Activated CD4-positive, alpha-beta memory T cell treated with anti-CD3 and anti-CD28 coated beads for 36 hours (primary cell): Measurements from ENCODE around the gene FAM111A. TPM values are rescaled to one million over a fixed set of nuclear protein-coding genes. Genes with fewer than 3 reads are reported as not detected.
A peak's percentile ranks its signal among the peaks of the same experiment; 100 is the strongest.

ENCODE experiments used
- CTCF ChIA-PET: fragments of 350-600 bp; sonication (Branson Sonifier 250); formaldehyde crosslinking; loops from one replicate; lab custom pipeline; 2021; ENCODE audit warnings: antibody characterized with exemption, inconsistent platforms; lab: Charles Lee
- POLR2A ChIA-PET: fragments of 350-600 bp; sonication (Branson Sonifier 250); formaldehyde crosslinking; loops from one replicate; lab custom pipeline; 2021; ENCODE audit warnings: antibody characterized with exemption; lab: Charles Lee
- DNase-seq: peaks from one replicate; pipeline ENCODE4 v3.0.0-alpha.2; 2020
- H3K27ac Mint-ChIP-seq: one replicate; pipeline ENCODE4 v1.8.0; 2021; ENCODE audit warnings: mixed read lengths
- H3K27me3 Mint-ChIP-seq: one replicate; pipeline ENCODE4 v1.8.0; 2021; ENCODE audit warnings: mixed read lengths
- H3K36me3 Mint-ChIP-seq: one replicate; pipeline ENCODE4 v1.8.0; 2021; ENCODE audit warnings: mixed read lengths
- H3K4me1 Mint-ChIP-seq: one replicate; pipeline ENCODE4 v1.8.0; 2021; ENCODE audit warnings: low read depth, mixed read lengths
- H3K4me3 Mint-ChIP-seq: one replicate; pipeline ENCODE4 v1.8.0; 2021; ENCODE audit warnings: mild to moderate bottlenecking, mixed read lengths
- H3K9me3 Mint-ChIP-seq: one replicate; pipeline ENCODE4 v1.8.0; 2021; ENCODE audit warnings: mixed read lengths
- intact Hi-C: fragments of 100-400 bp; cut with micrococcal nuclease; formaldehyde crosslinking; loops from one replicate; pipeline ENCODE4 v1.15.1; 2023
- total RNA-seq, 2 experiments: library from RNA; stranded (reverse); gene quantifications; one replicate each; pipeline ENCODE4 v1.2.3, GENCODE V29; 2021

The FAM111A gene
- total RNA-seq, 2 experiments from 2014 or later = 87.6 to 87.8 TPM

- H3K4me1 Mint-ChIP-seq = peaks cover 55% of the 10 kb centered on the region
- no peaks in the 10 kb centered on the region for H3K27me3 Mint-ChIP-seq
- H3K27ac Mint-ChIP-seq = peak overlapping the region; percentile 93
- CTCF ChIA-PET = interaction anchor here (0.9 to 10.0 kb wide), 10 partner anchors 8 to 571 kb away, joined by 3 to 148 read pairs (median 6); partner anchors contain the start of genes DTX4 and FAM111B
- DNase-seq = no peak
- H3K36me3 Mint-ChIP-seq = peaks cover 44% of the 10 kb centered on the region
- POLR2A ChIA-PET = interaction anchor here (1.1 to 2.3 kb wide), 3 partner anchors 9 to 37 kb away, joined by 3 to 22 read pairs (median 9); partner anchors contain the start of gene FAM111B
- no peaks in the 10 kb centered on the region for H3K9me3 Mint-ChIP-seq
- H3K4me3 Mint-ChIP-seq = peak overlapping the region; percentile 94
- intact Hi-C loops = loop anchor here (1.0 to 10.0 kb wide), 8 partner anchors 8 to 1719 kb away; partner anchors contain the start of genes CLP1, FAM111B, PATL1 and SLC43A3
Measured at GRCh38 chr11:59144096-59144495, 1.4 kb downstream of the FAM111A start.

GRCh38 chr11:59144579-59145345 lies 2.1 kb downstream of the FAM111A start:
- peak overlapping the region; percentile 93 for H3K27ac Mint-ChIP-seq
- H3K4me3 Mint-ChIP-seq = peak overlapping the region; percentile 94
- no peaks in the 10 kb centered on the region for H3K27me3 Mint-ChIP-seq
- intact Hi-C loops = loop anchor here (1.0 to 10.0 kb wide), 8 partner anchors 8 to 1720 kb away; partner anchors contain the start of genes CLP1, FAM111B, PATL1 and SLC43A3
- peak; percentile 86 for DNase-seq
- ChIA-PET CTCF (interaction anchor here (0.9 to 10.0 kb wide), 9 partner anchors 9 to 571 kb away, joined by 3 to 148 read pairs (median 7); partner anchors contain the start of genes DTX4 and FAM111B), POLR2A (interaction anchor here (1.1 to 2.3 kb wide), 3 partner anchors 8 to 38 kb away, joined by 3 to 22 read pairs (median 9); partner anchors contain the start of gene FAM111B)
- no peaks in the 10 kb centered on the region for H3K9me3 Mint-ChIP-seq
- H3K4me1 Mint-ChIP-seq = peaks cover 56% of the 10 kb centered on the region
- H3K36me3 Mint-ChIP-seq = peaks cover 48% of the 10 kb centered on the region

- CTCF ChIA-PET = interaction anchor here (1.5 to 10.0 kb wide), 5 partner anchors 10 to 87 kb away, joined by 7 to 148 read pairs (median 16); partner anchors contain the start of genes DTX4 and FAM111B
- H3K9me3 Mint-ChIP-seq = no peaks in the 10 kb centered on the region
- H3K27ac Mint-ChIP-seq = peak overlapping the region; percentile 93
- peaks cover 54% of the 10 kb centered on the region for H3K36me3 Mint-ChIP-seq
- no peaks in the 10 kb centered on the region for H3K27me3 Mint-ChIP-seq
- intact Hi-C loops = loop anchor here (2.0 to 10.0 kb wide), 4 partner anchors 25 to 1721 kb away; partner anchors contain the start of genes PATL1 and SLC43A3
- POLR2A ChIA-PET = interaction anchor here (2.3 kb wide), 1 partner anchor 12 kb away, joined by 9 read pairs; no protein-coding TSS in a partner anchor
- peaks cover 60% of the 10 kb centered on the region for H3K4me1 Mint-ChIP-seq
- peak overlapping the region; percentile 94 for H3K4me3 Mint-ChIP-seq
- DNase-seq = no peak
Measured at GRCh38 chr11:59145534-59145933, 2.9 kb downstream of the FAM111A start.

GRCh38 chr11:59151761-59152160 lies 9.1 kb downstream of the FAM111A start:
- no peak for DNase-seq
- H3K4me1 Mint-ChIP-seq = peaks cover 48% of the 10 kb centered on the region
- POLR2A ChIA-PET = interaction anchor here (2.0 kb wide), 1 partner anchor 45 kb away, joined by 9 read pairs; the partner anchor contains the start of gene FAM111B
- H3K36me3 Mint-ChIP-seq = peaks cover 60% of the 10 kb centered on the region
- no peaks in the 10 kb centered on the region for H3K9me3 Mint-ChIP-seq
- no peaks in the 10 kb centered on the region for H3K27me3 Mint-ChIP-seq
- CTCF ChIA-PET = interaction anchor here (1.0 to 2.3 kb wide), 7 partner anchors 9 to 93 kb away, joined by 3 to 12 read pairs (median 4); partner anchors contain the start of gene FAM111A
- intact Hi-C loops = loop anchor here (1.0 to 5.0 kb wide), 6 partner anchors 7 to 624 kb away; partner anchors contain the start of genes FAM111B and OSBP
- peak overlapping the region; percentile 53 for H3K4me3 Mint-ChIP-seq
- H3K27ac Mint-ChIP-seq = peak overlapping the region; percentile 92

GRCh38 chr11:59152312-59152951 lies 9.8 kb downstream of the FAM111A start:
- H3K27me3 Mint-ChIP-seq = no peaks in the 10 kb centered on the region
- H3K27ac Mint-ChIP-seq = peak overlapping the region; percentile 92
- peak overlapping the region; percentile 53 for H3K4me3 Mint-ChIP-seq
- DNase-seq = peak; percentile 55
- no peaks in the 10 kb centered on the region for H3K9me3 Mint-ChIP-seq
- intact Hi-C loops = loop anchor here (1.0 to 5.0 kb wide), 6 partner anchors 8 to 625 kb away; partner anchors contain the start of genes FAM111B and OSBP
- POLR2A ChIA-PET = interaction anchor here (0.9 to 2.0 kb wide), 3 partner anchors 8 to 45 kb away, joined by 3 to 9 read pairs (median 3); partner anchors contain the start of genes FAM111A and FAM111B
- CTCF ChIA-PET = interaction anchor here (1.0 to 2.3 kb wide), 6 partner anchors 10 to 94 kb away, joined by 3 to 12 read pairs (median 4); partner anchors contain the start of genes DTX4 and FAM111A
- peaks cover 53% of the 10 kb centered on the region for H3K36me3 Mint-ChIP-seq
- peaks cover 41% of the 10 kb centered on the region for H3K4me1 Mint-ChIP-seq

GRCh38 chr11:59154610-59155009 lies 12.0 kb downstream of the FAM111A start:
- DNase-seq = no peak
- Mint-ChIP-seq H3K27me3 (no peaks in the 10 kb centered on the region), H3K4me3 (no peak overlapping the region), H3K4me1 (peaks cover 34% of the 10 kb centered on the region), H3K36me3 (peaks cover 34% of the 10 kb centered on the region), H3K9me3 (no peaks in the 10 kb centered on the region), H3K27ac (no peak overlapping the region)
- POLR2A ChIA-PET = no interaction called here
- intact Hi-C loops = loop anchor here (5.0 kb wide), 2 partner anchors 463 to 627 kb away; partner anchors contain the start of gene OSBP
- CTCF ChIA-PET = interaction anchor here (0.6 to 4.3 kb wide), 6 partner anchors 11 to 1657 kb away, joined by 3 to 24 read pairs (median 3); no protein-coding TSS in a partner anchor

- no peak overlapping the region for H3K4me3 Mint-ChIP-seq
- intact Hi-C loops = no loop called here
Measured at GRCh38 chr11:59157433-59157832, 14.8 kb downstream of the FAM111A start.

GRCh38 chr11:59158206-59159068 lies 15.8 kb downstream of the FAM111A start:
- DNase-seq = peak; percentile 68
- H3K4me1 Mint-ChIP-seq = peaks cover 4% of the 10 kb centered on the region
- CTCF ChIA-PET = interaction anchor here (0.7 to 4.6 kb wide), 46 partner anchors 8 to 591 kb away, joined by 3 to 148 read pairs (median 6); partner anchors contain the start of genes DTX4, FAM111A, FAM111B and GLYATL2
- H3K4me3 Mint-ChIP-seq = no peak overlapping the region
- H3K9me3 Mint-ChIP-seq = no peaks in the 10 kb centered on the region
- peaks cover 13% of the 10 kb centered on the region for H3K27me3 Mint-ChIP-seq
- peaks cover 9% of the 10 kb centered on the region for H3K36me3 Mint-ChIP-seq
- intact Hi-C loops = loop anchor here (1.0 to 2.0 kb wide), 5 partner anchors 16 to 200 kb away; partner anchors contain the start of gene FAM111A
- no peak overlapping the region for H3K27ac Mint-ChIP-seq
- POLR2A ChIA-PET = interaction anchor here (1.2 to 3.2 kb wide), 3 partner anchors 13 to 16 kb away, joined by 3 to 9 read pairs (median 6); partner anchors contain the start of genes DTX4 and FAM111A

More at GRCh38 chr11:59157433-59157832, 14.8 kb downstream of the FAM111A start:
- no peak for DNase-seq
- Mint-ChIP-seq H3K36me3 (peaks cover 17% of the 10 kb centered on the region), H3K9me3 (no peaks in the 10 kb centered on the region), H3K27ac (no peak overlapping the region), H3K4me1 (peaks cover 13% of the 10 kb centered on the region), H3K27me3 (peaks cover 10% of the 10 kb centered on the region)
- ChIA-PET CTCF (interaction anchor here (0.5 to 4.6 kb wide), 20 partner anchors 9 to 1760 kb away, joined by 3 to 148 read pairs (median 10); partner anchors contain the start of genes DTX4 and FAM111A), POLR2A (interaction anchor here (1.2 to 3.2 kb wide), 3 partner anchors 13 to 15 kb away, joined by 3 to 9 read pairs (median 6); partner anchors contain the start of genes DTX4 and FAM111A)

GRCh38 chr11:59164028-59164427 lies 21.4 kb downstream of the FAM111A start:
- CTCF ChIA-PET = interaction anchor here (0.8 to 1.3 kb wide), 3 partner anchors 22 to 106 kb away, joined by 3 to 4 read pairs (median 4); no protein-coding TSS in a partner anchor
- Mint-ChIP-seq H3K27me3 (peaks cover 17% of the 10 kb centered on the region), H3K4me1 (no peaks in the 10 kb centered on the region), H3K36me3 (no peaks in the 10 kb centered on the region), H3K27ac (no peak overlapping the region), H3K9me3 (no peaks in the 10 kb centered on the region), H3K4me3 (no peak overlapping the region)
- intact Hi-C loops = no loop called here
- POLR2A ChIA-PET = no interaction called here
- no peak for DNase-seq
